SK-N-SH treated with all-trans-retinoic acid at 6 μM for 48 hours (cell line): ENCODE measurements around the gene PARD3B.

Source experiments
- ATAC-seq: fragments of 200-7000 bp; cut with Tn5 transposase; 3 replicates; pipeline ENCODE4 v1.9.1; 2020; ENCODE audit warnings: mild to moderate bottlenecking, moderate library complexity
- ARNTL ChIP-seq: fragments of 450-650 bp; formaldehyde crosslinking; IDR thresholded peaks from 2 replicates; pipeline ENCODE4 v1.5.0; 2020; ENCODE audit warnings: low read depth, mild to moderate bottlenecking, moderate library complexity, borderline replicate concordance
- CREB5 ChIP-seq: fragments of 250-450 bp; sonication (Bioruptor Pico); IDR thresholded peaks from 2 replicates; pipeline ENCODE4 v1.5.1; 2020; ENCODE audit warnings: low read depth, mild to moderate bottlenecking, moderate library complexity
- CSDC2 ChIP-seq: fragments of 250-450 bp; sonication (Bioruptor Pico); IDR thresholded peaks from 2 replicates; pipeline ENCODE4 v1.5.0; 2020; ENCODE audit warnings: mild to moderate bottlenecking, moderate library complexity
- CSRNP3 ChIP-seq: fragments of 250-450 bp; sonication (Bioruptor Pico); IDR thresholded peaks from 2 replicates; pipeline ENCODE4 v1.5.1; 2021; ENCODE audit warnings: mild to moderate bottlenecking, moderate library complexity
- ESRRG ChIP-seq: fragments of 250-450 bp; sonication (Bioruptor Pico); IDR thresholded peaks from 2 replicates; pipeline ENCODE4 v1.6.1; 2021; ENCODE audit warnings: mild to moderate bottlenecking
- GLIS3 ChIP-seq: fragments of 250-450 bp; sonication (Bioruptor Pico); IDR thresholded peaks from 2 replicates; pipeline ENCODE4 v1.5.0; 2020; ENCODE audit warnings: mild to moderate bottlenecking, moderate library complexity
- OSR1 ChIP-seq: fragments of 250-450 bp; sonication (Bioruptor Pico); IDR thresholded peaks from 2 replicates; pipeline ENCODE4 v1.8.0; 2022; ENCODE audit warnings: moderate library complexity, mild to moderate bottlenecking, inconsistent platforms
- PATZ1 ChIP-seq: fragments of 250-450 bp; sonication (Bioruptor Pico); IDR thresholded peaks from 2 replicates; pipeline ENCODE4 v1.8.0; 2020; ENCODE audit warnings: mild to moderate bottlenecking, moderate library complexity, borderline replicate concordance
- POU6F1 ChIP-seq: fragments of 250-450 bp; sonication (Bioruptor Pico); IDR thresholded peaks from 2 replicates; pipeline ENCODE4 v1.8.0; 2021; ENCODE audit warnings: low read depth, mild to moderate bottlenecking, moderate library complexity, borderline replicate concordance
- PPARA ChIP-seq: fragments of 250-450 bp; sonication (Bioruptor Pico); IDR thresholded peaks from 2 replicates; pipeline ENCODE4 v1.5.0; 2020; ENCODE audit warnings: mild to moderate bottlenecking, borderline replicate concordance
- RARB ChIP-seq: fragments of 250-450 bp; sonication (Bioruptor Pico); IDR thresholded peaks from 2 replicates; pipeline ENCODE4 v1.8.0; 2021; ENCODE audit warnings: mild to moderate bottlenecking, moderate library complexity
- SNAI2 ChIP-seq: fragments of 250-450 bp; sonication (Bioruptor Pico); IDR thresholded peaks from 2 replicates; pipeline ENCODE4 v1.5.0; 2020; ENCODE audit warnings: mild to moderate bottlenecking, moderate library complexity
- TCF4 ChIP-seq: fragments of 250-450 bp; sonication (Bioruptor Pico); IDR thresholded peaks from 2 replicates; pipeline ENCODE4 v1.8.0; 2021; ENCODE audit warnings: mild to moderate bottlenecking, moderate library complexity, borderline replicate concordance
- TSHZ2 ChIP-seq: fragments of 250-450 bp; sonication (Bioruptor Pico); IDR thresholded peaks from 2 replicates; pipeline ENCODE4 v1.5.0; 2020; ENCODE audit warnings: mild to moderate bottlenecking, moderate library complexity
- ZC3H10 ChIP-seq: fragments of 250-450 bp; sonication (Bioruptor Pico); IDR thresholded peaks from 2 replicates; pipeline ENCODE4 v1.5.1; 2021; ENCODE audit warnings: mild to moderate bottlenecking, moderate library complexity
- ZFP3 ChIP-seq: fragments of 250-450 bp; sonication (Bioruptor Pico); IDR thresholded peaks from 2 replicates; pipeline ENCODE4 v1.5.0; 2020; ENCODE audit warnings: mild to moderate bottlenecking, moderate library complexity
- ZFP30 ChIP-seq: fragments of 450-650 bp; formaldehyde crosslinking; IDR thresholded peaks from 2 replicates; pipeline ENCODE4 v1.5.0; 2022; ENCODE audit warnings: mild to moderate bottlenecking, moderate library complexity
- ZNF565 ChIP-seq: fragments of 450-650 bp; formaldehyde crosslinking; conservative IDR thresholded peaks from 2 replicates; pipeline ENCODE4 v1.5.0; 2020; ENCODE audit warnings: low read depth, mild to moderate bottlenecking, moderate library complexity
- ZNF70 ChIP-seq: fragments of 450-650 bp; formaldehyde crosslinking; IDR thresholded peaks from 2 replicates; pipeline ENCODE4 v1.5.0; 2020; ENCODE audit warnings: mild to moderate bottlenecking, moderate library complexity
- ZNF8 ChIP-seq: fragments of 450-650 bp; formaldehyde crosslinking; IDR thresholded peaks from 2 replicates; pipeline ENCODE4 v1.5.0; 2020; ENCODE audit warnings: mild to moderate bottlenecking, moderate library complexity

Gene PARD3B

GRCh38 chr2:205439621-205440020, 894.3 kb downstream of the PARD3B start:
- ATAC-seq: no peak
- TF ChIP-seq ZNF8 (CRISPR knock-in tag) (no peak), ZNF70 (CRISPR knock-in tag) (no peak), ZFP3 (CRISPR knock-in tag) (no peak), ARNTL (no peak), GLIS3 (CRISPR knock-in tag) (no peak), POU6F1 (CRISPR knock-in tag) (no peak), ESRRG (CRISPR knock-in tag) (no peak), RARB (CRISPR knock-in tag) (no peak), TSHZ2 (CRISPR knock-in tag) (no peak), CREB5 (CRISPR knock-in tag) (no peak), ZNF565 (CRISPR knock-in tag) (no peak), PATZ1 (CRISPR knock-in tag) (no peak)

- no peak for ATAC-seq
- TF ChIP-seq ZC3H10 (CRISPR knock-in tag) (no peak), CSRNP3 (no peak), ARNTL (no peak), CREB5 (CRISPR knock-in tag) (no peak)
These were observed 896.2 kb downstream of the PARD3B start for GRCh38 chr2:205441524-205441923.

- no peak for ATAC-seq
- TF ChIP-seq PPARA (no peak), ZFP30 (CRISPR knock-in tag) (no peak), TSHZ2 (CRISPR knock-in tag) (no peak), OSR1 (no peak), ZFP3 (CRISPR knock-in tag) (no peak), SNAI2 (no peak), ZNF8 (CRISPR knock-in tag) (no peak), CSDC2 (CRISPR knock-in tag) (no peak), ESRRG (CRISPR knock-in tag) (no peak), RARB (CRISPR knock-in tag) (no peak), TCF4 (no peak), CREB5 (CRISPR knock-in tag) (no peak)
- TF ChIP-seq, all 23 proteins: peak for 0
These were observed 902.9 kb downstream of the PARD3B start for GRCh38 chr2:205448189-205448588.
